GM18517 (cell line): ENCODE data around the gene ZNF892.
"Not testable (repeated sequence)": the region's sequence is repeated elsewhere in the genome, so short reads cannot be mapped to it uniquely, and the experiment has no call there.

Experiments used
- ATAC-seq: cut with Tn5 transposase; IDR thresholded peaks from one replicate; pipeline ENCODE4 v1.9.1; 2021; ENCODE audit warnings: mild to moderate bottlenecking, moderate library complexity; ENCODE audit not compliant: unreplicated experiment

The ZNF892 gene

DNA sequence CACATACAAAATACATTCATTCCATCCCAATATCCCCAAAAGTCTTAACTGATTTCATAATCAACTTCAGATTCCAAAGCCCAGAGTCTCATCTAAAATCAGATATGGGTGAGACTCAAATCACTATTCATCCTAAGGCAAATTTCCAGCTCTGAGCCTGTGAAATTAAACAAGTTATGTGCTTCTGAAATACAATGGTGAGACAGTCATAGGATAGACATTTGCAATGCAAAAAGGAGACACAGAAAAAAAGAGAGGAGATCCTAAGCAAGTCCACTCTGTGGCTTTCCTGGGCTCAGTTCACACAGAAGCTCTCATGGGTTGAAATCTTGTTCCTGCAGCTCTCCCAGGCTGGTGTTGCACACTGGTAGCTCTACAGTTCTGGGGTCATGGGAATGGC, 18.3 kb downstream of the ZNF892 start:
- ATAC-seq: no peak

GRCh38 chr2:95231723-95232122, 24.4 kb downstream of the ZNF892 start:
- ATAC-seq: no peak

- no peak for ATAC-seq
These were observed 24.9 kb downstream of the ZNF892 start for GRCh38 chr2:95232232-95232631.

DNA sequence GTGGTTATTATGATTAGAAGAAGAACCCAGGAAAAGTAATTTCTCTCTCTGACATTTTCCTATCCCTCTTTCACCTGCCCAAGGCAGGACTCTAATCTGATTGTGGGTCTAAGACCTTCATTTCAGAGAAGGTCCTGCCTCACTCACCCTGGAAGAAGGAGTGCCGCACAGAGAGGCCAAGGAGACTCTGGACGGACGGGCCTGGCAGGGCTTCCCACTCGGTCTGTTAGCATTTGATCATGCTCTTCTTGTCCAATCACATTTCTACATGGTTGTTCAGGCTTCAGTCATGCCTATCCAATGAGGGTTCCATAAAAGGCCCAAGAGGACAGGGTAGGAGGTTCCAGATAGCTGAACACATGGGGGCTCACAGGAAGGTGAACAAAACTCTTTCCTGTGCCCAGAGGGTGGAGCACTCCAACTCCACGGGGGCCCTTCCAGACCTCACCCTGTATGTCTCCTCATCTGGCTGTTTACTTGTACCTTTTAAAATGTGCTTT, 27.0 kb downstream of the ZNF892 start:
- no peak for ATAC-seq

GRCh38 chr2:95234816-95235215, 27.5 kb downstream of the ZNF892 start:
- ATAC-seq: no peak

GRCh38 chr2:95238131-95238530, 30.8 kb downstream of the ZNF892 start:
- no peak for ATAC-seq

GRCh38 chr2:95240091-95240490, 32.8 kb downstream of the ZNF892 start:
- ATAC-seq: no peak

DNA sequence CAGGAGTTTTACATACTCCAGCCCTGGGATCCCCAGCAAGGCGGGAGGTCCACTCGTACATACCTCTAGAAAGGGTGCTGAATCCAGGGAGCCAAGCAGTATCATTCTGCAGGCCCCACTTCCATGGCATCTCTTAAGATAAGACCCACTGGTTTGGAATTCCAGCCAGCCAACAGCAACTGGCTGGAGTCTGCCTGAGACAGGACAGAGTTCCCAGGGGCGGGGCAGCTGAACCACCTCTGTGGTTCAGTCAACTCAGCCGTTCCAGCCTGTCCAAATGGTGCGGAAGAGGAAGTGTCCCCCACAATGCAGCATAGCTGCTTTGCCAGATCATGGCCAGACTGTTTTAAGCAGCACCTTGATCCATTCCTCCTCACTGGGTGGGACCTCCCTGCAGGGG, 33.2 kb downstream of the ZNF892 start:
- ATAC-seq: no peak

GRCh38 chr2:95242084-95242483, 34.8 kb downstream of the ZNF892 start:
- not testable (repeated sequence) for ATAC-seq
